ENCODE measurements around the gene PTBP3.
"Not testable (repeated sequence)": the region's sequence is repeated elsewhere in the genome, so short reads cannot be mapped to it uniquely, and the experiment has no call there.

Gene PTBP3

GRCh38 chr9:112286926-112287325, 46.5 kb downstream of the PTBP3 start:
- peaks cover 7 to 13% of the 10 kb centered on the region in 2 experiments for H3K4me1 ChIP-seq (ENCODE audit: control insufficient read depth in 1 of 2, insufficient read depth in 1 of 2, low read depth in 1 of 2, low read length in 1 of 2)
- no peaks in the 10 kb centered on the region for H3K27me3 ChIP-seq
- no peaks in the 10 kb centered on the region for H3K36me3 ChIP-seq
- no peaks in the 10 kb centered on the region for H3K9me3 ChIP-seq
- TF ChIP-seq CTCF (IDR thresholded peaks at IDR 0.05): no peak
- H3K4me3 ChIP-seq (ENCODE audit: low read depth in 1 of 2, low read length in 1 of 2): no peak overlapping the region
- peak overlapping the region; percentile 4 for H3K27ac ChIP-seq

- no peak for TF ChIP-seq CTCF (IDR thresholded peaks at IDR 0.05)
- Histone ChIP-seq H3K36me3 (no peaks in the 10 kb centered on the region), H3K4me1 (ENCODE audit: control insufficient read depth in 1 of 2, insufficient read depth in 1 of 2, low read depth in 1 of 2, low read length in 1 of 2) (peaks cover 7 to 13% of the 10 kb centered on the region in 2 experiments), H3K4me3 (ENCODE audit: low read depth in 1 of 2, low read length in 1 of 2) (no peak overlapping the region), H3K27ac (peak overlapping the region; percentile 73), H3K9me3 (no peaks in the 10 kb centered on the region), H3K27me3 (no peaks in the 10 kb centered on the region)
Observed at GRCh38 chr9:112285056-112285455, 48.4 kb downstream of the PTBP3 start.

GRCh38 chr9:112283582-112284253, 49.7 kb downstream of the PTBP3 start:
- Histone ChIP-seq H3K9me3 (no peaks in the 10 kb centered on the region), H3K4me1 (ENCODE audit: control insufficient read depth in 1 of 2, insufficient read depth in 1 of 2, low read depth in 1 of 2, low read length in 1 of 2) (peaks cover 7 to 13% of the 10 kb centered on the region in 2 experiments), H3K27me3 (no peaks in the 10 kb centered on the region), H3K27ac (no peak overlapping the region), H3K4me3 (ENCODE audit: low read depth in 1 of 2, low read length in 1 of 2) (no peak overlapping the region), H3K36me3 (no peaks in the 10 kb centered on the region)
- TF ChIP-seq CTCF (IDR thresholded peaks at IDR 0.05): no peak

GRCh38 chr9:112282841-112283240, 50.6 kb downstream of the PTBP3 start:
- H3K36me3 ChIP-seq; H3K9me3 ChIP-seq; H3K27me3 ChIP-seq; H3K4me3 ChIP-seq (ENCODE audit: low read depth in 1 of 2, low read length in 1 of 2): not testable (repeated sequence)
- H3K27ac ChIP-seq: peak overlapping the region; percentile 41
- peaks cover 7 to 13% of the 10 kb centered on the region in 2 experiments for H3K4me1 ChIP-seq (ENCODE audit: control insufficient read depth in 1 of 2, insufficient read depth in 1 of 2, low read depth in 1 of 2, low read length in 1 of 2)

GRCh38 chr9:112280904-112281303, 52.5 kb downstream of the PTBP3 start:
- H3K9me3 ChIP-seq: no peaks in the 10 kb centered on the region
- H3K4me3 ChIP-seq (ENCODE audit: low read depth in 1 of 2, low read length in 1 of 2): no peak overlapping the region
- no peaks in the 10 kb centered on the region for H3K27me3 ChIP-seq
- TF ChIP-seq CTCF (IDR thresholded peaks at IDR 0.05): no peak
- no peak overlapping the region for H3K27ac ChIP-seq
- peaks cover 7 to 13% of the 10 kb centered on the region in 2 experiments for H3K4me1 ChIP-seq (ENCODE audit: control insufficient read depth in 1 of 2, insufficient read depth in 1 of 2, low read depth in 1 of 2, low read length in 1 of 2)
- H3K36me3 ChIP-seq: no peaks in the 10 kb centered on the region

- no peaks in the 10 kb centered on the region for H3K9me3 ChIP-seq
- H3K4me1 ChIP-seq (ENCODE audit: control insufficient read depth in 1 of 2, insufficient read depth in 1 of 2, low read depth in 1 of 2, low read length in 1 of 2): peaks cover under 1% of the 10 kb centered on the region in 2 experiments
Observed at GRCh38 chr9:112279501-112279900, 53.9 kb downstream of the PTBP3 start.

More at GRCh38 chr9:112279501-112279900, 53.9 kb downstream of the PTBP3 start:
- Histone ChIP-seq H3K27me3 (no peaks in the 10 kb centered on the region), H3K36me3 (peaks cover 8% of the 10 kb centered on the region), H3K4me3 (ENCODE audit: low read depth in 1 of 2, low read length in 1 of 2) (no peak overlapping the region), H3K27ac (no peak overlapping the region)
- TF ChIP-seq CTCF (IDR thresholded peaks at IDR 0.05): no peak
